Epithelial cell of esophagus (primary cell): ENCODE data around the gene PTPRT.

Experiments used
- DNase-seq: peaks from one replicate; pipeline ENCODE4 v3.0.0; 2010; ENCODE audit warnings: low read depth
- H3K4me3 ChIP-seq: 2 replicates; pipeline ENCODE4 v1.5.1; 2011; ENCODE audit warnings: mild to moderate bottlenecking, low read length, control low read depth
- CTCF ChIP-seq: IDR thresholded peaks from 2 replicates; pipeline ENCODE4 v1.5.1; 2011; ENCODE audit warnings: low read depth, mild to moderate bottlenecking, low read length, control low read depth, inconsistent platforms; ENCODE audit not compliant: insufficient read depth; ENCODE audit errors: missing control alignments

The PTPRT gene

DNA sequence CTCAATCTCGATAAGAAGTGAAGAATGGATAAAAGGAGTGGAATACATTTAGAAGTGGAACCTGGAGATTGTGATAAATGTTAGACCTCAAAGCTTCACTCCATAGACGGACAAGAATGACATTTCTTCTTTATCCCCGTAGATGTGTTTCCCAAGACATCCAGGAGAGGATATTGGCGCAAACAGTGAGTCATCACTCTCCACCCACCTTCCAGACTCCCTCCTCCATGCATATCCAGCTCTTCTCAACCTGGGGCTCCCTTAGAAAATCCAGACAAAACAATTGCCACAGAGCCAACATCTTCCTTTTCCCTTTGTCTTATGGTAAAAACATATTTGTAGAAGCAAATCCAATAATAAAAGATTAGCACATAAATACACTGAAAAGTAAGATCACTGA is 586.1 kb downstream of the PTPRT start:
- TF ChIP-seq CTCF, result no peak
- no peak overlapping the region for H3K4me3 ChIP-seq
- no peak for DNase-seq

GRCh38 chr20:42598581-42598980 is 591.1 kb downstream of the PTPRT start:
- H3K4me3 ChIP-seq, result no peak overlapping the region
- TF ChIP-seq CTCF, result no peak
- no peak for DNase-seq

DNA sequence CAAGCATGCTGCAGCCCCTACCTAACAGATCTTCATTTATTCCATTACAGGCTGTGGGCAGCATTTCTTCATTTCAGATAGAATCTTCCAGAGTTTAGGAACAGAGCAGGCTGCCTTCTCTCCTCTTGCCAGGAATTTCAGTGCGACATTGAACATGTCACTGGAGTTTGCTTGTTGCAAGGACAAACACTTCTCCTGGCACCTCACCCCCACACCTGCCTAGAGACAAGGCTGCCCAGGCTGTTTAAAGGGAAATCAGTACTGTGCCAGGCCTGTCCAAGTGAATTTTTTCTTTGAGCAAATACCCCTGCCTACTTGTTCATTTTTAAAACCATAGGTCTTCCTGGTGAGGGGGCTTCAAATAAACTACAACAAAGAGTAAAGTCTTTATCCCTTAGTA is 594.1 kb downstream of the PTPRT start:
- no peak overlapping the region for H3K4me3 ChIP-seq
- no peak for DNase-seq
- TF ChIP-seq CTCF, result no peak

- DNase-seq, result no peak
- TF ChIP-seq CTCF, result no peak
- no peak overlapping the region for H3K4me3 ChIP-seq
Observed at GRCh38 chr20:42594659-42595058, 595.0 kb downstream of the PTPRT start.

DNA sequence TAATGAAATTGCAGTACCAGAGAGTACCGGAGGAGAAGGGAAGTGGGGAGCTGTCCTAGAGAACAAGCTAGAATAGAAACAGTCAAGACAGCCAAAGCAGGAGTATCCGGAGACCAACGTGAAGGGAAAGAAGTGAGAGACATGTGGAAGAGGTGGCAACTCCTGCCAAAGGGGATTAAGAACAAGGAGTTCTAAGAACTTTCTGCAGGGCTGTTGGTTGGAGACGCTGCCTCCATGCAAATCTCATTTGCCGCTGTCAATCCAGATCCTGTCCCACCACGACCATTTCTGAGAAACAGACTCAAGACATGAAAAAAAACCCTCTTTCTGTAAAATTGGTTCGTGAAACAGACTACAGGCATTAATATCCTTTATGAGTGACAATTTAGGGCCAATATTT is 595.7 kb downstream of the PTPRT start:
- H3K4me3 ChIP-seq, result no peak overlapping the region
- no peak for DNase-seq
- no peak for TF ChIP-seq CTCF

DNA sequence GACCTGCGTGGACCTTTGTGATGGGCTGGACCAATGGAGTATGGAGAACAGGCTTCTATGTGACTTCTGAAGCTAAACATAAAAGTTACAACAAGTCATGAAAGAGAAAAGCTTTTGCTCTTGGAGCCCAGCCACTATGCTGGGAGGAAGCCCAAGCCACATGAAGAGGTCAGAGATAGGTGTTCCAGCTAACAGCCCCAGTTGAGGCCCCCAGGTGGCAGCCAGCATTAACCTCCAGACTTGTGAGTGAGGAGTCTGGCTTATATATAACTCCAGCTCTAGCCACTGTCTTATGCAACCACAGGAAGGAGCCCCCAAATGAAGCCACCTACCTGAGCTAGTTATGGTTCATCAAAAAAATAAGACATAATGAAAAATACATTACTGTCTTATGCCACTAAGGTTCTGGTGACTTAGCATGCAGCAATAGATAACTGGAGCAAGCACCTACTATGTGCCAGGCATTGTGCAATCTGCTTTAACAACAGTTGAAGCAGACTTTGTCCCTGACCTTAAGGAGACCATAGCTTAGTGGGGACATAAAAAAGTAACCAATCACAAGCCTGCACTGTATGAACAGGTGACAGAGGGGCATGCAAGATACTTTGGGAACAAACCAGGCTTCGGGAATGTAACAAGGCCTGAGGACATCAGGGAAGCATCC is 599.6 kb downstream of the PTPRT start:
- DNase-seq, result no peak
- H3K4me3 ChIP-seq, result no peak overlapping the region
- no peak for TF ChIP-seq CTCF

- peak; percentile 2 for DNase-seq
- TF ChIP-seq CTCF, result no peak
- H3K4me3 ChIP-seq, result no peak overlapping the region
Observed at GRCh38 chr20:42588847-42589246, 600.9 kb downstream of the PTPRT start.
